ENCODE results near the gene ACAT2. TPM values are rescaled to one million over a fixed set of nuclear protein-coding genes. Genes with fewer than 3 reads are reported as not detected.
A peak's percentile ranks its signal among the peaks of the same experiment; 100 is the strongest.

The ACAT2 gene
- total RNA-seq, 1 experiment from 2014 or later, result 108 TPM

- DNase-seq, result no peak
- Mint-ChIP-seq H3K36me3 (ENCODE audit: insufficient read depth, unreplicated experiment) (peaks cover 31% of the 10 kb centered on the region), H3K27me3 (ENCODE audit: unreplicated experiment) (no peaks in the 10 kb centered on the region), H3K4me3 (ENCODE audit: low read depth, unreplicated experiment) (no peak within 1 kb of the TSS), H3K9me3 (ENCODE audit: low read depth, unreplicated experiment) (no peaks in the 10 kb centered on the region), H3K4me1 (ENCODE audit: low read depth, unreplicated experiment) (peaks cover 10% of the 10 kb centered on the region), H3K27ac (ENCODE audit: unreplicated experiment) (no peak within 1 kb of the TSS)
- CTCF ChIA-PET, result no interaction called here
- TF ChIP-seq CTCF (IDR thresholded peaks at IDR 0.05; ENCODE audit: unreplicated experiment), result no peak
- intact Hi-C loops (cut with micrococcal nuclease; ENCODE audit: unreplicated experiment), result no loop called here
- BruUV-seq (replicated peaks), result no TSS peak
These were observed 38.5 kb downstream of the ACAT2 start, which contains the start of gene PNLDC1 for GRCh38 chr6:159800141-159800865. PNLDC1 (plus strand) TSS chr6:159800276; CDS start chr6:159800308, 32 bp downstream.

DNA sequence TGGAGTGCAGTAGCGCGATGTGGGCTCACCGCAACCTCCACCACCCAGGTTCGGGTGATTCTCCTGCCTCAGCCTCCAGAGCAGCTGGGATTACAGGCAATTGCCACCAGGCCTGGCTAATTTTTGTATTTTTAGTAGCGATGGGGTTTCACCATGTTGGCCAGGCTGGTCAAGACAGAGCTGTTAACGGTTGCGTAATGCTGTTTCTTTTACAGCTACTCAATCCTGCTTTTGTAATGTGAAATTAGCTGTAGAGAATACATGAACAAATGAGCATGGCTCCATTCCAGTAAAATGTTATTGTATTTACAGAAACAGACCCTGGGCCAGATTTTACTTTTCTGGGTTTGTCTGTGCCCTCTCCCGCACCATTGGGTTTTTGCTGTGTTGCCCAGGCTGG lies 40.1 kb downstream of the ACAT2 start:
- TF ChIP-seq CTCF (IDR thresholded peaks at IDR 0.05; ENCODE audit: unreplicated experiment), result no peak
- CTCF ChIA-PET, result no interaction called here
- H3K27me3 Mint-ChIP-seq (ENCODE audit: unreplicated experiment), result no peaks in the 10 kb centered on the region
- peaks cover 22% of the 10 kb centered on the region for H3K4me1 Mint-ChIP-seq (ENCODE audit: low read depth, unreplicated experiment)
- no peak overlapping the region for H3K4me3 Mint-ChIP-seq (ENCODE audit: low read depth, unreplicated experiment)
- BruUV-seq (replicated peaks), result no TSS peak
- intact Hi-C loops (cut with micrococcal nuclease; ENCODE audit: unreplicated experiment), result no loop called here
- no peaks in the 10 kb centered on the region for H3K9me3 Mint-ChIP-seq (ENCODE audit: low read depth, unreplicated experiment)
- peaks cover 33% of the 10 kb centered on the region for H3K36me3 Mint-ChIP-seq (ENCODE audit: insufficient read depth, unreplicated experiment)
- no peak overlapping the region for H3K27ac Mint-ChIP-seq (ENCODE audit: unreplicated experiment)
- no peak for DNase-seq

DNA sequence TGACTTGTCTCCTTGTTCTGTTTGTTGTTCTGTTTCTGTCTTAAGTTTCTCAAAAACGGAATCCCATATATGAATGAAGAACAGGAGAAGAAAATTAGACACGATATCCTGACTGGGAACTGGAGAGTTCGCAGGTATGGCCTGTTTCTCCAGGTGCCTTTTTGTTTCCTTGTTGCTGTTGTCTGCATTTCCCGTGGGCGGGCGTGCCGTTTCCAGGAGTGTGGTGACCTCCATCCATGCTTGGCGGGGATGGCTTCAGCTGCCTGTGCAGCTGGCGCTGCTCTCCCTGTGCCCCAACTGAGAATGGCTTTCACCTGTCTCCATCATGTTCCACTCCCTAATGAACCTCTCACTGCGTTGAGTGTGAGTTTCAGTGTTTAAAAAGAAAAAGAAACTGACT lies 42.7 kb downstream of the ACAT2 start:
- Mint-ChIP-seq H3K36me3 (ENCODE audit: insufficient read depth, unreplicated experiment) (peaks cover 23% of the 10 kb centered on the region), H3K4me3 (ENCODE audit: low read depth, unreplicated experiment) (no peak overlapping the region), H3K27ac (ENCODE audit: unreplicated experiment) (no peak overlapping the region), H3K9me3 (ENCODE audit: low read depth, unreplicated experiment) (no peaks in the 10 kb centered on the region), H3K27me3 (ENCODE audit: unreplicated experiment) (no peaks in the 10 kb centered on the region), H3K4me1 (ENCODE audit: low read depth, unreplicated experiment) (peaks cover 24% of the 10 kb centered on the region)
- CTCF ChIA-PET, result no interaction called here
- no peak for TF ChIP-seq CTCF (IDR thresholded peaks at IDR 0.05; ENCODE audit: unreplicated experiment)
- intact Hi-C loops (cut with micrococcal nuclease; ENCODE audit: unreplicated experiment), result no loop called here
- DNase-seq, result no peak
- no TSS peak for BruUV-seq (replicated peaks)

GRCh38 chr6:159805440-159806020 lies 43.7 kb downstream of the ACAT2 start:
- H3K27me3 Mint-ChIP-seq (ENCODE audit: unreplicated experiment), result peaks cover 6% of the 10 kb centered on the region
- peaks cover 29% of the 10 kb centered on the region for H3K4me1 Mint-ChIP-seq (ENCODE audit: low read depth, unreplicated experiment)
- BruUV-seq (replicated peaks), result no TSS peak
- TF ChIP-seq CTCF (IDR thresholded peaks at IDR 0.05; ENCODE audit: unreplicated experiment), result no peak
- intact Hi-C loops (cut with micrococcal nuclease; ENCODE audit: unreplicated experiment), result loop anchor here (5.0 kb wide), 1 partner anchor 47 kb away; no protein-coding TSS in a partner anchor
- H3K9me3 Mint-ChIP-seq (ENCODE audit: low read depth, unreplicated experiment), result no peaks in the 10 kb centered on the region
- CTCF ChIA-PET, result no interaction called here
- peaks cover 17% of the 10 kb centered on the region for H3K36me3 Mint-ChIP-seq (ENCODE audit: insufficient read depth, unreplicated experiment)
- peak overlapping the region; percentile 44 for H3K27ac Mint-ChIP-seq (ENCODE audit: unreplicated experiment)
- no peak for DNase-seq
- H3K4me3 Mint-ChIP-seq (ENCODE audit: low read depth, unreplicated experiment), result no peak overlapping the region

Data from Calu3 (cell line).